SH-SY5Y (cell line): ENCODE data around the gene PNKP.

Experiments
- GATA2 ChIP-seq: IDR thresholded peaks from 2 replicates; pipeline ENCODE4 v1.6.1; 2011; ENCODE audit warnings: mild to moderate bottlenecking, low read depth, low read length
- GATA3 ChIP-seq: IDR thresholded peaks from 2 replicates; pipeline ENCODE4 v1.6.1; 2011; ENCODE audit warnings: low read depth, mild to moderate bottlenecking, low read length, moderate library complexity

DNA sequence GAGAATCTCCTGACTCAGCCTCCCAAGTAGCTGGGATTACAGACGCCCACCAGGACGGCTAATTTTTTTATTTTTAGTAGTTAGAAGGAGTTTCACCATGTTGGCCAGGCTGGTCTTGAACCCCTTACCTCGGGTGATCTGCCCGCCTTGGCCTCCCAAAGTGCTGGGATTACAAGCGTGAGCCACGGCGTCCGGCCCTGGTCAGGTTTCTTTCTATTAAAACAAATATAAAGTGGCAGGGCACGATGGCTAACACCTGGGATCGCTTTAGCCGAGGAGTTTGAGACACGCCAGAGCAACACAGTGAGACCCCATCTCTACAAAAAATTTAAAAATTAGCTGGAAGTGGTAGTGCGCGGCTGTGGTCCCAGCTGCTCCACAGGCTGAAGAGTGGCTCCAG, 50.8 kb downstream of the PNKP start:
- no peak for TF ChIP-seq GATA3
- TF ChIP-seq GATA2, result no peak
